ENCODE data around the gene SGCD.

The SGCD gene

DNA sequence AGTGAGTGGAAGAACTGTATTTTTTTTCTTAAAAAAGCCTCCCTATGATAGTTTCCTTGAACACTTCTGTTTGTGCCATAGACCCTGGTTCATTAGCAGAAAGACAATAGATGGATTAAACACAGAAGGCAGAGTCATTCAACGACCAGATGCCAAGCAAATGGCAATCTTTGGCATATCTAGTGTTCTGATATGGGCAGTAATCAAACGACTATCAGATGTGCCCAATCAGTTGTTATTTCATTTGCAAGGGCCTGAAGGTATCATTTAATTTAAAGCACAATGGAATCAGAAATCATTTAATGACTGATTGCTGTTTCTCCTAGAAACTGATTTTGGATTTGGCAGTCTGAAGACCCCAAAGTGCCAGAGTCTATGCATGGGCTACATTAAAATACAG is 61.3 kb downstream of the SGCD start:
- no peak for DNase-seq (ENCODE audit: extremely low read depth, low read depth)
- no peak for TF ChIP-seq CTCF (IDR thresholded peaks at IDR 0.05; ENCODE audit: low read depth, low read length)

DNA sequence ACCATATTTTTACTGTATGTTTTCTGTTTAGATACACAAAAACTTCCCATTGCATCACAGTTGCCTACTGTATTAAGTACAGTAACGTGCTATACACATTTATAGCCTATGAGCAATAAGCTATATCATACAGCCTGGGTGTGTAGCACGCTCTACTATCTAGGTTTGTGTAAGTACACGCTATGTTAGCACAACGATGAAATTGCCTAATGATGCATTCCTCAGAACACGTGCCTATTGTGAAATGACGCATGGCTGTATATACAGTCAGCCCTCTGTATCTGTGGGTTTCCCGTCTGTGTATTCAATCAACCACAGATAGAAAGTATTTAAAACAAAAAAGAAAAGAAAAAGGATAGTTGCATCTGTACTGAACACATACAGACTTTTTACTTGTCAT is 64.2 kb downstream of the SGCD start:
- TF ChIP-seq CTCF (IDR thresholded peaks at IDR 0.05; ENCODE audit: low read depth, low read length) = no peak
- no peak for DNase-seq (ENCODE audit: extremely low read depth, low read depth)

DNA sequence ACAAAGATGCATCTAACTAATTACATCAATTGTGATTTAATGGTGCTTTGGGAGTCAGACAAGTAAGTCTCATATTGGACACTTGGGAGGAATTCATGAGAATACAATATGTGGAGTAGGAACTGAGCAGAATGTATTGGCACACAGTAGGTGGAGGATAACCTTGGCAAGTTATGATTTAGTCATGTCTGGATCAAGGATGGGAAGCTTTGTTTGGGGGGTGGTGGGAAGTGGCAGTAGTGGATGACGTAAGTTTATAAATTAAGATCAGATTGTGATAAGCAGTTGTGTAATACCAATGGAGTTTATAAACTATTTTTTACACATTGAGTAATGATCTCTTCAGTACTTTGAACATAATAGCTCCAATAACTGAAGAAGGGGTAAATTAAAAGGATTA is 67.0 kb downstream of the SGCD start:
- no peak for DNase-seq (ENCODE audit: extremely low read depth, low read depth)
- no peak for TF ChIP-seq CTCF (IDR thresholded peaks at IDR 0.05; ENCODE audit: low read depth, low read length)

DNA sequence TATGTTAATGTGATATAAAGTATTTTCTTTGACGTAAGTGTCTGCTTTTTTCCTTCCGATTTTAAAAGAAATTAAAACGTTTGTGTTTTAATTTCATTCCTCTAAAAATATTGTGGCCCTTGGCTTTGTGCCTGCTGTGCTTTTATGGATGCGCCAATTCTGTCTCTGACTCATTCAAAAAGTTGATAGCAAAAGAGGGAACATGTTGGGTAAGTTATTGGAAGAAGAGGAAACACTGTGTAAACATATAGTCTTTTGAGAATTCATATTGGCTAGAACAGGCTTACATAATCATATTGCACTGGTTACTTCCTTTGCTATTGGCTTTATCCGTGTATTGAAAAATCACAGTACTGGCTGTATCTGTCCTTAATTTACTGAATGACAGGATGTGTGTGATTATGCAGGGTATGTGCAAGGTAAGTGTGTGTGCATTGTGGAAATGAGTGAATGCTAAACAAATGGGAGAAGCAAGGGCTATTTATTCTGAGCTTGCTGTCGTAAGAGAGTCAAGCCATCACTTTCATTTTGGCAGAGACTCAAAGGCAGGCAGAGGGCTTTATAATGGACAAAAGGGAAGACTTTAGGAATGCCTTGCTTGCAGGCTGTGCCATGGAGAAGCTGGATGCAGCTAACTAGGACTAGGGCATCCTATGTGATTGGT is 67.8 kb downstream of the SGCD start:
- no peak for TF ChIP-seq CTCF (IDR thresholded peaks at IDR 0.05; ENCODE audit: low read depth, low read length)
- DNase-seq (ENCODE audit: extremely low read depth, low read depth) = no peak

DNA sequence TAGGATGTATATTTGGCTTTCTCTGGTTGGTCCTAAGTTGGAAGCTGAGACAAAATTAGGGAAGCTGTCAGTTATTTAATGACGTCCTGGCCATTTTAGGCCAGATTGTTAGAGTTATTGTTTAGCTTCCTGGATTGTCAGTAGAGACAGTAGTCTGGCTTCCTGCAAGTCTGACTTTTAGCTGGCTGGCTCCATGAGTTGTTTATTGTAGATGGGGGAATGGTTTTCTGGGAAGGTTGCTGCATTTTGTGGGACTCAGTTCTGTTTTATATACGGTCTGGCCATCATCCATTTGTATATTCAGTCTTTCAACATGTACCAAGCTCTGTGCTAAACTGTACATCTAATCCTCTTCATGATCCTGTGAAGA is 68.3 kb downstream of the SGCD start:
- DNase-seq (ENCODE audit: extremely low read depth, low read depth) = no peak
- no peak for TF ChIP-seq CTCF (IDR thresholded peaks at IDR 0.05; ENCODE audit: low read depth, low read length)

DNA sequence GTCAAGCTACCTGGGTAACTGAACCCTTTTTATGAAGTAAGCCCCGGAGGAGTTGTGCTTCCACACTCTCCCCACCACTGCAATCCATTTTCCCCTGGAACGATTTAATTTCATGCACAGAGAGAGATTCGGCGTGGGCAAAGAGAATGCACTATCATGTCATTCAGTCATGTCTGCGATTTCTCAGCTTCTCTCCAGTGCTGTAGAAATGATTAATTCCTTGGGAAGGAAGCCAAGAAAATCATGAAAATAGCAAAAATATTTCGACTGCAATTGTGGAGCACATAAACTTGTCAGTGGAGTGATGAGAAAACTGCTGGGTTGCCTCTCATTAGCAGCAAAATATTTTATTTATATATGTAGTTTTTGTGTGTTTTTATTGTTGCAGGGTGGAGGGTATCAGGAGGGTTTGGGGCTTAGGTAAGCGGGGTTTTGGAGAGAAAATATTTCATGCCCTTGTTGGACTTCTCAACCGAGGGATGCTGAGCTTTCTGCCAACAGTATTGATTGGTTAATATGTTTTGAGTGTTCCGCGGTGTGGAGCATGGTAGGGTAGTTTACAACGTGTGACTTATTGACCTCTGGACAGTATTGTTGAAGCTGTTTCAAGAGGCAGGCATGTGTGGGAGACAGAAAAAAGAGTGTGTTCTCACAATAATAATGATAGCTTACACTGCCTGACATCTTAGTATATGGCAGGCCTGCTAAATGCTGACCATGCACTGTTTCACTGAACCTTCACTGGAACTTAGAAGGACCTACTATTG is 69.3 kb downstream of the SGCD start:
- DNase-seq (ENCODE audit: extremely low read depth, low read depth) = no peak
- no peak for TF ChIP-seq CTCF (IDR thresholded peaks at IDR 0.05; ENCODE audit: low read depth, low read length)

- no peak for DNase-seq (ENCODE audit: extremely low read depth, low read depth)
- TF ChIP-seq CTCF (IDR thresholded peaks at IDR 0.05; ENCODE audit: low read depth, low read length) = no peak
These were observed 69.8 kb downstream of the SGCD start for GRCh38 chr5:156396830-156397081.
